Measurements from ENCODE around the gene HSPE1.
A peak's percentile ranks its signal among the peaks of the same experiment; 100 is the strongest.
"Not testable (repeated sequence)": the region's sequence is repeated elsewhere in the genome, so short reads cannot be mapped to it uniquely, and the experiment has no call there.

HSPE1 gene

GRCh38 chr2:197498235-197498936, 1.8 kb upstream of the HSPE1 start:
- DNase-seq (ENCODE audit: low read depth, low spot score): no peak

- DNase-seq (ENCODE audit: low read depth, low spot score): no peak
Measured at GRCh38 chr2:197498937-197499593, 1.1 kb upstream of the HSPE1 start.

- no peak for DNase-seq (ENCODE audit: low read depth, low spot score)
Measured at GRCh38 chr2:197500503-197501131, 438 bp downstream of the HSPE1 start.

GRCh38 chr2:197502201-197502600, 2.0 kb downstream of the HSPE1 start:
- no peak for DNase-seq (ENCODE audit: low read depth, low spot score)

- no peak for DNase-seq (ENCODE audit: low read depth, low spot score)
Measured at GRCh38 chr2:197502685-197503084, 2.5 kb downstream of the HSPE1 start.

DNA sequence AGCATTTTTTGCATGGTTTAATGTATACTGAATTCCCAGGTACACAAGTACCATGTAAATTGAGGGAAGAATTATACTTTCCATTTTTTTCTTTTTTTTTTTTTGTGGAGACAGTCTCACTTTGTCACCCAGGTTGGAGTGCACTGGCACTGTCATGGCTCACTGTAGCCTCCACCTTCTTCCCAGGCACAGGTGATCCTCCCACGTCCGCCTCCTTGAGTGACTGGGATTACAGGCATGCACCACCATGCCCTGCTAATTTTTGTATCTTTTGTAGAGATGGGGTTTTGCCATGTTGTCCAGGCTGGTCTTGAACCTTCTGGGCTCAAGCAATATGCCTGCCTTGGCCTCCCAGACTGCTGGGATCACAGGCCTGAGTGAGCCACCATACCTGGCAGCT, 3.8 kb downstream of the HSPE1 start:
- no peak for DNase-seq (ENCODE audit: low read depth, low spot score)

GRCh38 chr2:197504512-197504911, 4.3 kb downstream of the HSPE1 start:
- DNase-seq (ENCODE audit: low read depth, low spot score): no peak

DNA sequence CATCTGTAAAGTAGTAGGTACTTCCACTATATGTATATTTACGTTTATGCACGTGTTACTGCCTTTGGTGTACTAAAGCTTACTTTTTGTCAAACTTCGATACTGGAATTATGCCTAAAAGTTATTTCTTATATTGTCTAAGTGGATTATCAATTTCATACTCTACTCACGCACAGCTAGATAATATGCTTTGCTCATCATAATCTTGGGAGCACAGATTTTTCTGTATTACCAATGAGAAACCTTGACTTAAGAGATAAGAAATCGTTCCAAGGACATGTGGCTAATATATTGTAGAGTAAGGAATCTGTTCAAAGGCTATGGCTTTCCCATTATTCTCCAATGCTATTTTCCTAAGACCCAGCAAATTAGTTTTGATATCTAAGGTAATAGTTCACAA, 6.5 kb downstream of the HSPE1 start:
- no peak for DNase-seq (ENCODE audit: low read depth, low spot score)

DNA sequence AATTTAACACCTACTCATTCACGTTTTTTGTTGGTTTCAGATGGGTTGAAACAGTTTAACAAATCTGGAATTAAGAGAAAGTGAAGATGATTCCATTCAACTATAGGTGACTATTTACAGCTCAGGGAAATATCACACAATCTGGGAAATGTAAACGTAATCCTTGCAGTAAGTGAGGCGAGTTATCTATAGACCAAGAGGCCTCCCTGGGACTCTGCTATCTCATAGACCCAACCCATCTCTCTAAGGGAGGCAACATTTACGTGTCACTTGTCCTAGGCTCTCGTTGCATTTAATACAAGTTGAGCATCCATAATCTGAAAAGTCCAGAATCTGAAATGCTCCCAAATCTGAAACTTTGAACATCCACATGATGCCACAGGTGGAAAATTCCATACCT, 13.7 kb downstream of the HSPE1 start:
- no peak for DNase-seq (ENCODE audit: low read depth, low spot score)

DNA sequence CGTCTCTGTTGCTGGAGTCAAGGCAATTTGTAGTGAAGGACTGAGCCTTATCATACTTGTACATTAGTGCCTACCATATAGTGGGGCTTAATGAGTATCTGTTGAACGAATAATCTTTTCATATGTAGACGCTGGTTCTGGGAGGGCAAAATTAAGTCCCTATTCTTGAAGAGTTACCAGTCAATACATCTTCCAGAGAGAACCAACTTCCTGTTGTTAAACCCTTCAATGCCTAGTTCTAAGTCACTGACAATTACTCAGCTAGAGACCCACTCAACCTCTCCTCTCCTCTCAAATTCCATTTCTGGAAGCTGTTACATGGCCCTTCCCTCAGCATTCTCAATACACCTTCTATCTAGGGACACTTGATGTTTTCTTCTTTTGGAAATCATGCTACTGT, 14.6 kb downstream of the HSPE1 start:
- DNase-seq (ENCODE audit: low read depth, low spot score): no peak

DNA sequence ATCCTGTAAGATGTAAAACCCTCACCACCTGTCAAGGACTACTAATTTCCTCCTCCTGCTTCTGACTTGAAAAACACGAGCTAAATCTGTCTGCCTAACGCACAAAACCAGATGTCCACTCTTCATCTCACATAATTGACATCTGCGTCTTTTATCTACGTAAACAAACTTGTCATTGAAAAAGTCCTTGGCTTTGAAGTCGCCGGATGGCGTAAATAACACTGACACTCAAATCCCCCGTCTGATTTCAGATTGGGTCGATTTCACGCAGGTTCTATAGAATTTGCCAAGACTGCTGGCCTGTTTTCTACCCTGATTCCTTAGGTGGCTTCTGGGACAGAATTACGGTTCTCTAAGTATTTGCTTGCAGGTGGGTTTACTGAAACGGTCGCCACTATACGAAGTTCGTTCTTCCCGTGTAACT, 15.1 kb downstream of the HSPE1 start:
- DNase-seq (ENCODE audit: low read depth, low spot score): no peak

GRCh38 chr2:197515739-197516392, 15.7 kb downstream of the HSPE1 start, which contains the start of gene MOB4:
Gene MOB4, plus strand, starts transcription at chr2:197516066. Its CDS starts 21 bp downstream, at chr2:197516087.
- peak; percentile 74 for DNase-seq (ENCODE audit: low read depth, low spot score)

- DNase-seq (ENCODE audit: low read depth, low spot score): no peak
Measured at GRCh38 chr2:197516393-197516761, 16.2 kb downstream of the HSPE1 start.

DNA sequence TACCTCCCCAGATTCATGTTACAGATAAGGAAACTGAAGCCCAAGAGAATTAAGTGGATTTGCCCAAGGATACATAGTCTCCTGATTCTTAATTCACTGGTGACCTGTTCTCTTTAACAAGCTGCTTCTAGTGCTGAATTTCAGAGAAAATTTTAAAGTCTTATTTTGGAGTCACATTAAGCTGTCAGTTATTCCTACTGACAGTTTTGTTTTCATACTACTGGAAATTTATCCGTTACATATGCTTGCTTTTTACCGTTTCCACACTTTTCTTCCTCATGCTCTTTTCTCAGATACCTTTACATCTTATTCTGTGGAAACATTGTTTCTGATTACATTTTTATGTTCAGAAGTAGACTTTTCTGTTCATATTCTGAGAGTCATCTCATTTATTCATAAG, 17.0 kb downstream of the HSPE1 start:
- DNase-seq (ENCODE audit: low read depth, low spot score): no peak

DNA sequence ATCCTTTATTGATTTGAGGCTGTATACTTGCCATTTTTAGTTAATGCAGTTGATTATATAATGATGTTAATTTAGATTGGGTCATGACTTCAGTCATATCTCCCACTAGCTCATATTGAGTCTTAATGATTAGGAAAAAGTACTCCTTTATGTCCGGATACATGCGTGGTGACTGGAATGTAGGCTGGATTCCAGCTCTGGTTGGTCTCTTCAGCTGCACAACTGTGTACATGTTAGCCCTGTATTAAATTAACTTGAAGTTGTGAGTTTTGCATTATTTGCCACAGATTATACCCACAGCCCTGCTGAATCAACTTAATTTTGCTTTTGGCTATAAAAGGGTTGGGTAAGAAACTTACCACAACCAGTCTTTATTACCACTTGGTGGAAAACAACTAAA, 38.2 kb downstream of the HSPE1 start:
- DNase-seq (ENCODE audit: low read depth, low spot score): no peak

DNA sequence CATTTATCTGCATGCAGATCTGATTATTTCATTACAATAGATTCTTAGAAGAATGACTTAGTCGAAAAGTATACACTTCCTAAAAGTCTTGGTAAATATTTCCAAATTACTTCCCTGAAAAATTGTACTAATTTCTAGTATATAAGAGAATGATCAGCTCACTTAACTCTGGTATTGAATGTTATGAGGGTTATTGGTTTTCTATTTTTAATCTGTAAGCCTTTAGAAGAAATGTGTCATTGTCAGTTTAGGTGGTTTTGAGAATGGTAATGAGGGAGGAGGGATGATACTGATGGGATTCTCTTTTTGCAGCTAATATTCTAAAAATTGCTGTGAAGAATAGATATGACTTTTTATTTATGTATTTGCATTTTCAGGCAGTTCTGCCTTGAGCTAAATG, 39.6 kb downstream of the HSPE1 start:
- no peak for DNase-seq (ENCODE audit: low read depth, low spot score)

GRCh38 chr2:197543206-197543605, 43.0 kb downstream of the HSPE1 start:
- no peak for DNase-seq (ENCODE audit: low read depth, low spot score)

DNA sequence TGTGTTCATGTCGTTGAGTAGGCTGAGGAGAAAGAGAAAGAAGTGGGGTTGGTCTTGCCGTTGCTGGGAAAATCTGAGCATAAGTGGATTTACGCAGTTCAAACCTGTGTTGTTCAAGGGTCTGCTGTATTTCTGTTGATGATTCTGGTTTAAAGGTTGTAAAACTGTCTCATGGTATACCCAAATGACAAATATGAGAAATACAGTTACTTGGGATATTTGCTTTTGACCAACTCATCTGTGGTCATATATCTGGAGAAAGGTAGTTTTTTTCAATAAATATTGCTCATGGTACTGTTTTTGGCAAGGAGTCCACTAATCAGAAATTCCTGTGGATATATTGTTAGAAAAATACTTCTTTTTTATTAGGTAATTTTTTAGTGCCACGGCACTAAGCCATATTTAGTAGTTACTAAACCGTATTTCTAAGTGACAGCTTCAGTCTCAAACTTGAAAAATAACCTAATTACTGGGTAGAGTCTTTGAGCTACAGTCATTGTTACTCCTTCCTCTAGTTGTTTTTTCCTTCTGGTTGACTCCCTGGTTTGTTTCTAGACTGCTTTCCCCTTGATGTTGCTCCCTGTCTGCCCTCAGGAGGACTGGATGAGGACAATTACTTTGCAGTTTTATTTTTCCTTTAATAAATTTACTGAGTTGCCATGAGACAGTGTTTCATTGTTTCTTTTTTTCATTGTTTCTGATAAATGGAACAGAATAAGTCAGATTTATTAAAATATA, 47.2 kb downstream of the HSPE1 start:
- DNase-seq (ENCODE audit: low read depth, low spot score): no peak

GRCh38 chr2:197548582-197548981, 48.4 kb downstream of the HSPE1 start:
- no peak for DNase-seq (ENCODE audit: low read depth, low spot score)

DNA sequence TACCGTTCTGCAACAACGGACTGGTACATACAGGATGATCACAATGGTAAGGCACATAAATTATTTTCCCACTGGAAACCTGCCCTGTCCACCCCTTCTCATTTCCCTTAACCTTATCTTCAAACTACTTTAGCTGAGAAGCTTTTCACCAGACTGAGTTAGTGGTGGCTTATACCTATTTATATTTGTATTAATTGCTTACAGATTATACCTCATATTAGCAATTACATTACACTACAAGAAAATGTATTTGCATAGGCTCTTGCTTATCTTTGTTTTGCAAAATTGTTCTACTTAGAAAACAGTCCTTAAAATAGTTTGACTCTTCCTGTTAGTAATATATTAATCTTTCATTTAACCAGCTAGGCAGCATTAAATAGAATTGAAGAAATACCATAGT, 51.1 kb downstream of the HSPE1 start:
- DNase-seq (ENCODE audit: low read depth, low spot score): not testable (repeated sequence)
